HepG2 (cell line): ENCODE measurements around the gene FBXL13. TPM values are rescaled to one million over a fixed set of nuclear protein-coding genes. Genes with fewer than 3 reads are reported as not detected.

Experiments
- EP300 ChIP-seq, 3 experiments: sonication (generic) in 1 of 3; formaldehyde crosslinking in 1 of 3; IDR thresholded peaks; 2 replicates each; pipeline versions ENCODE4 v1.5.1 to v1.6.1; 2011 to 2020; ENCODE audit warnings: low read depth in 2 of 3, low read length in 2 of 3, borderline replicate concordance in 1 of 3, improper control_type of control experiment in 1 of 3, mild to moderate bottlenecking in 1 of 3, missing genetic modification reagents in 1 of 3, moderate library complexity in 1 of 3
- FOXP1 ChIP-seq, 2 experiments: fragments of 450-650 bp in 1 of 2; IDR thresholded peaks; 2 replicates each; pipeline ENCODE4 v1.6.1; 2017 to 2018; ENCODE audit warnings: antibody characterized with exemption in 1 of 2
- GABPB1 ChIP-seq: IDR thresholded peaks from 2 replicates; pipeline ENCODE4 v1.6.1; 2016; ENCODE audit warnings: mild to moderate bottlenecking, missing genetic modification reagents, moderate library complexity, missing compliant biosample characterization
- HDAC1 ChIP-seq: sonication (generic); formaldehyde crosslinking; IDR thresholded peaks from 2 replicates; pipeline ENCODE4 v1.5.1; 2020; ENCODE audit warnings: mild to moderate bottlenecking, missing genetic modification reagents
- NFIB ChIP-seq: sonication (generic); formaldehyde crosslinking; IDR thresholded peaks from 2 replicates; pipeline ENCODE4 v1.9.0; 2021; ENCODE audit warnings: missing genetic modification reagents, mild to moderate bottlenecking, borderline replicate concordance
- NR2F6 ChIP-seq, 2 experiments: IDR thresholded peaks; 2 replicates each; pipeline ENCODE4 v1.6.1; 2016; ENCODE audit warnings: antibody characterized with exemption in 1 of 2, mild to moderate bottlenecking in 1 of 2
- PAX8 ChIP-seq: sonication (generic); formaldehyde crosslinking; IDR thresholded peaks from 2 replicates; pipeline ENCODE4 v1.8.0; 2022; ENCODE audit warnings: mild to moderate bottlenecking, missing genetic modification reagents, borderline replicate concordance
- POLR2AphosphoS5 ChIP-seq: IDR thresholded peaks from 2 replicates; pipeline ENCODE4 v1.6.1; 2012; ENCODE audit warnings: low read depth, low read length
- ZNF10 ChIP-seq: sonication (generic); formaldehyde crosslinking; IDR thresholded peaks from 2 replicates; pipeline ENCODE4 v1.4.0; 2020; ENCODE audit warnings: mild to moderate bottlenecking, low read depth, missing genetic modification reagents, borderline replicate concordance
- ZNF577 ChIP-seq: sonication (generic); formaldehyde crosslinking; IDR thresholded peaks from 2 replicates; pipeline ENCODE4 v1.4.0; 2020; ENCODE audit warnings: mild to moderate bottlenecking, low read depth, missing genetic modification reagents, borderline replicate concordance
- polyA plus RNA-seq, 8 experiments: library from polyadenylated mRNA; depleted of rRNA in 3 of 8; stranded (reverse) in 7 of 8; unstranded in 1 of 8; fragments of >200 nt; fragmentation: Illumina TruSeq in 4 of 8; extraction: Trizol in 4 of 8; gene quantifications; 2 replicates each; pipeline versions ENCODE4 v1.2.1 to v1.2.3, GENCODE V29; 2011 to 2016; ENCODE audit warnings: low read depth in 4 of 8, missing spikeins in 1 of 8, mixed read lengths in 1 of 8; ENCODE audit not compliant: insufficient read depth in 1 of 8
- total RNA-seq, 5 experiments: library from RNA; depleted of rRNA; stranded (reverse); fragments of >200 nt; fragmentation: Illumina TruSeq; extraction: Trizol; gene quantifications; 2 replicates each; pipeline ENCODE4 v1.2.3, GENCODE V29; 2016; ENCODE audit warnings: low read depth in 1 of 5
- TF ChIP-seq, protein P1 (sequence below): IDR thresholded peaks from 2 replicates; pipeline ENCODE4 v1.6.1; 2016; ENCODE audit warnings: missing genetic modification reagents, missing compliant biosample characterization
- TF ChIP-seq, protein P2 (sequence below): sonication (generic); formaldehyde crosslinking; conservative IDR thresholded peaks from 2 replicates; pipeline ENCODE4 v1.5.0; 2020; ENCODE audit warnings: missing genetic modification reagents
- TF ChIP-seq, protein P3 (sequence below): sonication (generic); formaldehyde crosslinking; conservative IDR thresholded peaks from 2 replicates; pipeline ENCODE4 v1.8.0; 2022; ENCODE audit warnings: missing genetic modification reagents
- TF ChIP-seq, protein P4 (sequence below): sonication (generic); formaldehyde crosslinking; IDR thresholded peaks from one replicate; pipeline ENCODE4 v1.5.1; 2020; ENCODE audit warnings: mild to moderate bottlenecking, missing genetic modification reagents; ENCODE audit errors: not compliant biosample characterization

The FBXL13 gene
- total and polyA plus RNA-seq, 2 of the 13 experiments (the other 11 are each of a cell fraction or from before 2014, with no cell fraction given): 0.24 to 0.77 TPM

DNA sequence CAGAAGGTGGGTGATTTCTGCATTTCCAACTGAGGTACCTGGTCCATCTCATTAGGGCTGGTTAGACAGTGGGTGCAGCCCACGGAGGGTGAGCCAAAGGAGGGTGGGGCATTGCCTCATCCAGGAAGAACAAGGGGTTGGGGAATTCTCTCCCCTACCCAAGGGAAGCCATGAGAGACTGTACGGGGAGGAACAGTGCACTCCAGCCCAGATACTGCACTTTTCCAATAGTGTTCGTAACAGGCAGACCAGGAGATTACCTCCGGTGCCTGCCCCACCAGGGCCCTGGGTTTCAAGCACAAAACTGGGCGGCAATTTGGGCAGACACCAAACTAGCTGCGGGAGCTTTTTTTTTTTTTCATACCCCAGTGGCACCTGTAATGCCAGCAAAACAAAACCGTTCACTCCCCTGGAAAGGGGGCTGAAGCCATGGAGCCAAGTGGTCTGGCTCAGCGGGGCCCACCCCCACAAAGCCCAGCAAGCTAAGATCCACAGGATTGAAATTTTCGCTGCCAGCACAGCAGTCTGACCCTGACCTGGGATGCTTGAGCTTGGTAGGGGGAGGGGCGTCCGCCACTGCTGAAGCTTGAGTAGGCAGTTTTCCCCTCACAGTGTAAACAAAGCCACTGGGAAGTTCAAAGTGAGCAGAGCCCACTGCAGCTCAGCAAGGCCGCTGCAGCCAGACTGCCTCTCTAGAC is 31.6 kb upstream of the FBXL13 start (continued):
- TF ChIP-seq ZNF10 (CRISPR knock-in tag) (no peak), ZNF577 (no peak), EP300 (IDR thresholded peaks at IDR 0.05; ENCODE audit: low read depth in 2 of 2, low read length in 2 of 2) (peak in 1 of 2 experiments; percentile 48; a peak in 1 of 4 replicates), EP300 (CRISPR knock-in tag; IDR thresholded peaks at IDR 0.05; ENCODE audit: borderline replicate concordance) (no peak), HDAC1 (CRISPR knock-in tag) (peak; percentile 74), GABPB1 (CRISPR knock-in tag) (0 out of 2 replicates have a peak, but pooled peaks have one; percentile 29), FOXP1 (IDR thresholded peaks at IDR 0.05) (no peak), FOXP1 (CRISPR knock-in tag; IDR thresholded peaks at IDR 0.05) (peak; percentile 66; the same call in 1 of the 2 replicates), NFIB (CRISPR knock-in tag) (no peak), POLR2AphosphoS5 (no peak), NR2F6 (IDR thresholded peaks at IDR 0.05) (peak; percentile 88), NR2F6 (CRISPR knock-in tag; IDR thresholded peaks at IDR 0.05) (peak; percentile 94), PAX8 (CRISPR knock-in tag) (no peak)
- TF ChIP-seq, protein P1, sequence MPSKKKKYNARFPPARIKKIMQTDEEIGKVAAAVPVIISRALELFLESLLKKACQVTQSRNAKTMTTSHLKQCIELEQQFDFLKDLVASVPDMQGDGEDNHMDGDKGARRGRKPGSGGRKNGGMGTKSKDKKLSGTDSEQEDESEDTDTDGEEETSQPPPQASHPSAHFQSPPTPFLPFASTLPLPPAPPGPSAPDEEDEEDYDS (CRISPR knock-in tag): no peak
- TF ChIP-seq, protein P2, sequence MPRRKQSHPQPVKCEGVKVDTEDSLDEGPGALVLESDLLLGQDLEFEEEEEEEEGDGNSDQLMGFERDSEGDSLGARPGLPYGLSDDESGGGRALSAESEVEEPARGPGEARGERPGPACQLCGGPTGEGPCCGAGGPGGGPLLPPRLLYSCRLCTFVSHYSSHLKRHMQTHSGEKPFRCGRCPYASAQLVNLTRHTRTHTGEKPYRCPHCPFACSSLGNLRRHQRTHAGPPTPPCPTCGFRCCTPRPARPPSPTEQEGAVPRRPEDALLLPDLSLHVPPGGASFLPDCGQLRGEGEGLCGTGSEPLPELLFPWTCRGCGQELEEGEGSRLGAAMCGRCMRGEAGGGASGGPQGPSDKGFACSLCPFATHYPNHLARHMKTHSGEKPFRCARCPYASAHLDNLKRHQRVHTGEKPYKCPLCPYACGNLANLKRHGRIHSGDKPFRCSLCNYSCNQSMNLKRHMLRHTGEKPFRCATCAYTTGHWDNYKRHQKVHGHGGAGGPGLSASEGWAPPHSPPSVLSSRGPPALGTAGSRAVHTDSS (CRISPR knock-in tag): no peak
- TF ChIP-seq, protein P3, sequence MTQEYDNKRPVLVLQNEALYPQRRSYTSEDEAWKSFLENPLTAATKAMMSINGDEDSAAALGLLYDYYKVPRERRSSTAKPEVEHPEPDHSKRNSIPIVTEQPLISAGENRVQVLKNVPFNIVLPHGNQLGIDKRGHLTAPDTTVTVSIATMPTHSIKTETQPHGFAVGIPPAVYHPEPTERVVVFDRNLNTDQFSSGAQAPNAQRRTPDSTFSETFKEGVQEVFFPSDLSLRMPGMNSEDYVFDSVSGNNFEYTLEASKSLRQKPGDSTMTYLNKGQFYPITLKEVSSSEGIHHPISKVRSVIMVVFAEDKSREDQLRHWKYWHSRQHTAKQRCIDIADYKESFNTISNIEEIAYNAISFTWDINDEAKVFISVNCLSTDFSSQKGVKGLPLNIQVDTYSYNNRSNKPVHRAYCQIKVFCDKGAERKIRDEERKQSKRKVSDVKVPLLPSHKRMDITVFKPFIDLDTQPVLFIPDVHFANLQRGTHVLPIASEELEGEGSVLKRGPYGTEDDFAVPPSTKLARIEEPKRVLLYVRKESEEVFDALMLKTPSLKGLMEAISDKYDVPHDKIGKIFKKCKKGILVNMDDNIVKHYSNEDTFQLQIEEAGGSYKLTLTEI (CRISPR knock-in tag): no peak
- TF ChIP-seq, protein P4, sequence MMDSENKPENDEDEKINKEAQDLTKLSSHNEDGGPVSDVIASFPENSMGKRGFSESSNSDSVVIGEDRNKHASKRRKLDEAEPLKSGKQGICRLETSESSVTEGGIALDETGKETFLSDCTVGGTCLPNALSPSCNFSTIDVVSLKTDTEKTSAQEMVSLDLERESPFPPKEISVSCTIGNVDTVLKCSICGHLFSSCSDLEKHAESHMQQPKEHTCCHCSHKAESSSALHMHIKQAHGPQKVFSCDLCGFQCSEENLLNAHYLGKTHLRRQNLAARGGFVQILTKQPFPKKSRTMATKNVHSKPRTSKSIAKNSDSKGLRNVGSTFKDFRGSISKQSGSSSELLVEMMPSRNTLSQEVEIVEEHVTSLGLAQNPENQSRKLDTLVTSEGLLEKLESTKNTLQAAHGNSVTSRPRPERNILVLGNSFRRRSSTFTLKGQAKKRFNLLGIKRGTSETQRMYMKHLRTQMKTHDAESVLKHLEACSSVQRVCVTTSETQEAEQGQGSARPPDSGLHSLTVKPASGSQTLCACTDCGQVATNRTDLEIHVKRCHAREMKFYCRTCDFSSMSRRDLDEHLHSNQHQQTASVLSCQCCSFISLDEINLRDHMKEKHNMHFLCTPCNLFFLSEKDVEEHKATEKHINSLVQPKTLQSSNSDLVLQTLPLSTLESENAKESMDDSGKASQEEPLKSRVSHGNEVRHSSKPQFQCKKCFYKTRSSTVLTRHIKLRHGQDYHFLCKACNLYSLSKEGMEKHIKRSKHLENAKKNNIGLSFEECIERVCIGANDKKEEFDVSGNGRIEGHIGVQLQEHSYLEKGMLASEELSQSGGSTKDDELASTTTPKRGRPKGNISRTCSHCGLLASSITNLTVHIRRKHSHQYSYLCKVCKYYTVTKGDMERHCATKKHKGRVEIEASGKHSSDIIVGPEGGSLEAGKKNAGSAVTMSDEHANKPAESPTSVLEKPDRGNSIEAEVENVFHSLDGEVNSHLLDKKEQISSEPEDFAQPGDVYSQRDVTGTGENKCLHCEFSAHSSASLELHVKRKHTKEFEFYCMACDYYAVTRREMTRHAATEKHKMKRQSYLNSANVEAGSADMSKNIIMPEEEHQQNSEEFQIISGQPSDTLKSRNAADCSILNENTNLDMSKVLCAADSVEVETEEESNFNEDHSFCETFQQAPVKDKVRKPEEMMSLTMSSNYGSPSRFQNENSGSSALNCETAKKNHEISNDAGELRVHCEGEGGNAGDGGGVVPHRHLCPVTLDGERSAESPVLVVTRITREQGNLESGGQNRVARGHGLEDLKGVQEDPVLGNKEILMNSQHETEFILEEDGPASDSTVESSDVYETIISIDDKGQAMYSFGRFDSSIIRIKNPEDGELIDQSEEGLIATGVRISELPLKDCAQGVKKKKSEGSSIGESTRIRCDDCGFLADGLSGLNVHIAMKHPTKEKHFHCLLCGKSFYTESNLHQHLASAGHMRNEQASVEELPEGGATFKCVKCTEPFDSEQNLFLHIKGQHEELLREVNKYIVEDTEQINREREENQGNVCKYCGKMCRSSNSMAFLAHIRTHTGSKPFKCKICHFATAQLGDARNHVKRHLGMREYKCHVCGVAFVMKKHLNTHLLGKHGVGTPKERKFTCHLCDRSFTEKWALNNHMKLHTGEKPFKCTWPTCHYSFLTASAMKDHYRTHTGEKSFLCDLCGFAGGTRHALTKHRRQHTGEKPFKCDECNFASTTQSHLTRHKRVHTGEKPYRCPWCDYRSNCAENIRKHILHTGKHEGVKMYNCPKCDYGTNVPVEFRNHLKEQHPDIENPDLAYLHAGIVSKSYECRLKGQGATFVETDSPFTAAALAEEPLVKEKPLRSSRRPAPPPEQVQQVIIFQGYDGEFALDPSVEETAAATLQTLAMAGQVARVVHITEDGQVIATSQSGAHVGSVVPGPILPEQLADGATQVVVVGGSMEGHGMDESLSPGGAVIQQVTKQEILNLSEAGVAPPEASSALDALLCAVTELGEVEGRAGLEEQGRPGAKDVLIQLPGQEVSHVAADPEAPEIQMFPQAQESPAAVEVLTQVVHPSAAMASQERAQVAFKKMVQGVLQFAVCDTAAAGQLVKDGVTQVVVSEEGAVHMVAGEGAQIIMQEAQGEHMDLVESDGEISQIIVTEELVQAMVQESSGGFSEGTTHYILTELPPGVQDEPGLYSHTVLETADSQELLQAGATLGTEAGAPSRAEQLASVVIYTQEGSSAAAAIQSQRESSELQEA: no peak
